Muscle of back (tissue), 13 donors: Measurements from ENCODE around the gene COL19A1. TPM values are rescaled to one million over a fixed set of nuclear protein-coding genes. Genes with fewer than 3 reads are reported as not detected.
"Not testable (repeated sequence)": the region's sequence is repeated elsewhere in the genome, so short reads cannot be mapped to it uniquely, and the experiment has no call there.

Experiments used
- DNase-seq, 3 donors: peaks; one replicate each; pipeline versions ENCODE4 v3.0.0 to v3.0.0-alpha.2; 2013
- long read RNA-seq, 9 donors: transcript quantifications; one replicate each; lab custom pipeline, GENCODE V29; 2026
- polyA plus RNA-seq, 10 donors: library from polyadenylated mRNA; unstranded; fragments of 120-200 nt; gene quantifications; one replicate each; pipeline ENCODE4 v1.2.1, GENCODE V29; 2013; ENCODE audit not compliant: insufficient read length in 10 of 10

The COL19A1 gene
- 1 to 10 TPM; 1.6 to 6.2 (median 2.8) TPM for polyA plus RNA-seq
- long read RNA-seq, donor 1, result 0 reads
- long read RNA-seq, donor 2, result 0 reads
- long read RNA-seq, donor 3, result 0 reads
- long read RNA-seq, donor 4, result 0 reads
- long read RNA-seq, donor 5, result 0 reads
- long read RNA-seq, donor 6, result 0 reads
- long read RNA-seq, donor 7, result 0 reads
- long read RNA-seq, donor 8, result 0 reads
- long read RNA-seq, donor 9, result 0 reads

GRCh38 chr6:69866351-69866769 lies at the start of gene COL19A1:
Gene COL19A1, plus strand, starts transcription at chr6:69866556. Its CDS starts 13,012 bp downstream, at chr6:69879568.
- no peak for DNase-seq

- DNase-seq, result no peak
Measured at GRCh38 chr6:69816569-69816968, 49.8 kb upstream of the COL19A1 start.

- no peak for DNase-seq
Measured at GRCh38 chr6:69817358-69817757, 49.0 kb upstream of the COL19A1 start.

- DNase-seq, result no peak
Measured at GRCh38 chr6:69818223-69818930, 48.0 kb upstream of the COL19A1 start.

GRCh38 chr6:69819138-69819537 lies 47.2 kb upstream of the COL19A1 start:
- no peak for DNase-seq

GRCh38 chr6:69820018-69820417 lies 46.3 kb upstream of the COL19A1 start:
- DNase-seq, result no peak

GRCh38 chr6:69820438-69820837 lies 45.9 kb upstream of the COL19A1 start:
- no peak for DNase-seq

GRCh38 chr6:69824355-69824754 lies 42.0 kb upstream of the COL19A1 start:
- DNase-seq, result not testable (repeated sequence)

GRCh38 chr6:69825904-69826303 lies 40.5 kb upstream of the COL19A1 start:
- DNase-seq, result no peak

GRCh38 chr6:69827276-69827893 lies 39.0 kb upstream of the COL19A1 start:
- peak in 1 of 3 donors; percentile 10 for DNase-seq

GRCh38 chr6:69832558-69832957 lies 33.8 kb upstream of the COL19A1 start:
- no peak for DNase-seq

GRCh38 chr6:69835414-69836179 lies 30.8 kb upstream of the COL19A1 start:
- DNase-seq, result peak; percentile 52 to 75 (median 57)

GRCh38 chr6:69841862-69842261 lies 24.5 kb upstream of the COL19A1 start:
- DNase-seq, result no peak

GRCh38 chr6:69843189-69843588 lies 23.2 kb upstream of the COL19A1 start:
- DNase-seq, result no peak

GRCh38 chr6:69846312-69846711 lies 20.0 kb upstream of the COL19A1 start:
- DNase-seq, result no peak

GRCh38 chr6:69846770-69847491 lies 19.4 kb upstream of the COL19A1 start:
- no peak for DNase-seq

GRCh38 chr6:69847492-69847788 lies 18.9 kb upstream of the COL19A1 start:
- DNase-seq, result no peak

- no peak for DNase-seq
Measured at GRCh38 chr6:69848552-69848951, 17.8 kb upstream of the COL19A1 start.

- no peak for DNase-seq
Measured at GRCh38 chr6:69852706-69853105, 13.7 kb upstream of the COL19A1 start.

- DNase-seq, result no peak
Measured at GRCh38 chr6:69861986-69862385, 4.4 kb upstream of the COL19A1 start.

- DNase-seq, result no peak
Measured at GRCh38 chr6:69863766-69864165, 2.6 kb upstream of the COL19A1 start.

GRCh38 chr6:69865126-69865525 lies 1.2 kb upstream of the COL19A1 start:
- peak in 1 of 3 donors; percentile 31 for DNase-seq
